IMR-90 (cell line): ENCODE results near the gene ARFGAP3. TPM values are rescaled to one million over a fixed set of nuclear protein-coding genes. Genes with fewer than 3 reads are reported as not detected.

Experiments
- ATAC-seq: fragments of 200-7000 bp; cut with Tn5 transposase; 2 replicates; pipeline ENCODE4 v1.9.1; 2020; ENCODE audit warnings: low read depth, mild to moderate bottlenecking, moderate library complexity
- BruUV-seq: library from RNA; stranded (reverse); fragments of 400-500 nt; replicated peaks from 2 replicates; lab custom pipeline; 2021; lab: Mats Ljungman, UMichigan
- CTCF ChIA-PET: fragments of 300-600 bp; formaldehyde crosslinking; extraction: SDS; loops from one replicate; lab custom pipeline; 2021; ENCODE audit warnings: antibody characterized with exemption; lab: Yijun Ruan, JAX
- POLR2A ChIA-PET: fragments of 300-600 bp; sonication (Branson Sonifier 250); formaldehyde crosslinking; loops from one replicate; lab custom pipeline; 2022; ENCODE audit warnings: antibody characterized with exemption; ENCODE audit not compliant: unreplicated experiment; lab: Charles Lee
- DNase-seq: peaks from one replicate; pipeline ENCODE4 v3.0.0; 2013
- H2AFZ ChIP-seq: replicated peaks from 2 replicates; pipeline ENCODE3; 2013; ENCODE audit warnings: low read length, mild to moderate bottlenecking; ENCODE audit not compliant: poor library complexity
- H2AK5ac ChIP-seq: 2 replicates; pipeline ENCODE4 v1.6.1; 2013; ENCODE audit warnings: low read depth, low read length, inconsistent platforms
- H2AK9ac ChIP-seq: replicated peaks from 2 replicates; pipeline ENCODE3; 2013; ENCODE audit warnings: mild to moderate bottlenecking, low read depth, low read length, moderate library complexity; ENCODE audit not compliant: poor library complexity
- H2BK120ac ChIP-seq: 2 replicates; pipeline ENCODE4 v1.6.1; 2013; ENCODE audit warnings: low read depth, low read length, inconsistent platforms
- H2BK15ac ChIP-seq: 3 replicates; pipeline ENCODE4 v1.6.1; 2013; ENCODE audit warnings: low read depth, low read length, inconsistent platforms
- H2BK20ac ChIP-seq: 2 replicates; pipeline ENCODE4 v1.6.1; 2013; ENCODE audit warnings: low read depth, mild to moderate bottlenecking, inconsistent platforms, low read length, moderate library complexity
- H2BK5ac ChIP-seq: 2 replicates; pipeline ENCODE4 v1.6.1; 2013; ENCODE audit warnings: mild to moderate bottlenecking, low read depth, low read length, inconsistent platforms; ENCODE audit not compliant: poor library complexity, severe bottlenecking
- H3K14ac ChIP-seq: replicated peaks from 2 replicates; pipeline ENCODE4 v1.6.1; 2013; ENCODE audit warnings: low read depth, low read length, inconsistent platforms
- H3K18ac ChIP-seq: 2 replicates; pipeline ENCODE4 v1.6.1; 2013; ENCODE audit warnings: low read depth, low read length, control low read depth
- H3K23ac ChIP-seq: 2 replicates; pipeline ENCODE4 v1.6.1; 2013; ENCODE audit warnings: low read depth, low read length, inconsistent platforms
- H3K27ac ChIP-seq: 2 replicates; pipeline ENCODE4 v1.5.1; 2013; ENCODE audit warnings: mild to moderate bottlenecking, control low read depth, low read length; ENCODE audit not compliant: insufficient read depth
- H3K27me3 ChIP-seq: 2 replicates; pipeline ENCODE4 v1.6.1; 2013; ENCODE audit warnings: low read length; ENCODE audit not compliant: control insufficient read depth, insufficient read depth
- H3K36me3 ChIP-seq: 2 replicates; pipeline ENCODE4 v1.6.1; 2013; ENCODE audit warnings: low read length, mixed read lengths; ENCODE audit not compliant: control insufficient read depth, insufficient read depth
- H3K4ac ChIP-seq: 2 replicates; pipeline ENCODE4 v1.6.1; 2013; ENCODE audit warnings: low read depth, low read length, inconsistent platforms
- H3K4me1 ChIP-seq: 2 replicates; pipeline ENCODE4 v1.6.1; 2013; ENCODE audit warnings: low read length, mixed read lengths; ENCODE audit not compliant: control insufficient read depth, insufficient read depth
- H3K4me2 ChIP-seq: 2 replicates; pipeline ENCODE4 v1.6.1; 2013; ENCODE audit warnings: low read depth, mild to moderate bottlenecking, control low read depth, low read length, moderate library complexity
- H3K4me3 ChIP-seq: 2 replicates; pipeline ENCODE4 v1.5.1; 2013; ENCODE audit warnings: low read depth, mild to moderate bottlenecking, control low read depth, low read length, moderate library complexity; ENCODE audit not compliant: insufficient read depth
- H3K56ac ChIP-seq: 2 replicates; pipeline ENCODE4 v1.6.1; 2013; ENCODE audit warnings: low read length, inconsistent platforms; ENCODE audit not compliant: insufficient read depth; ENCODE audit errors: extremely low read depth
- H3K79me1 ChIP-seq, 2 experiments: 2 replicates each; pipeline ENCODE4 v1.6.1; 2013; ENCODE audit warnings: low read length in 2 of 2, inconsistent platforms in 1 of 2, low read depth in 1 of 2
- H3K9ac ChIP-seq: 2 replicates; pipeline ENCODE4 v1.6.1; 2013; ENCODE audit warnings: low read depth, low read length, control low read depth
- H3K9me1 ChIP-seq: 2 replicates; pipeline ENCODE4 v1.6.1; 2013; ENCODE audit warnings: low read length, inconsistent platforms; ENCODE audit not compliant: insufficient read depth
- H3K9me3 ChIP-seq: 2 replicates; pipeline ENCODE4 v1.6.1; 2013; ENCODE audit warnings: low read length; ENCODE audit not compliant: control insufficient read depth, insufficient read depth
- H4K20me1 ChIP-seq: 2 replicates; pipeline ENCODE4 v1.6.1; 2013; ENCODE audit warnings: low read length, inconsistent platforms; ENCODE audit not compliant: insufficient read depth
- H4K5ac ChIP-seq: 2 replicates; pipeline ENCODE4 v1.6.1; 2013; ENCODE audit warnings: mild to moderate bottlenecking, low read depth, low read length, control low read depth
- H4K8ac ChIP-seq, 2 experiments: 2 replicates each; pipeline ENCODE4 v1.6.1; 2013; ENCODE audit warnings: low read depth in 2 of 2, low read length in 2 of 2, control low read depth in 1 of 2, inconsistent platforms in 1 of 2
- H4K91ac ChIP-seq: 2 replicates; pipeline ENCODE4 v1.6.1; 2013; ENCODE audit warnings: low read depth, low read length, inconsistent platforms; ENCODE audit not compliant: insufficient read depth
- CEBPB ChIP-seq: IDR thresholded peaks from 2 replicates; pipeline ENCODE4 v1.6.1; 2012; ENCODE audit warnings: low read depth, low read length, improper control_type of control experiment
- CHD1 ChIP-seq: IDR thresholded peaks from 2 replicates; pipeline ENCODE4 v1.6.1; 2012; ENCODE audit warnings: low read depth, low read length, improper control_type of control experiment
- CTCF ChIP-seq: conservative IDR thresholded peaks from 2 replicates; pipeline ENCODE4 v1.5.1; 2012; ENCODE audit warnings: mild to moderate bottlenecking, low read depth, low read length, improper control_type of control experiment
- MAFK ChIP-seq: IDR thresholded peaks from 2 replicates; pipeline ENCODE4 v1.6.1; 2012; ENCODE audit warnings: low read depth, low read length, improper control_type of control experiment
- MAZ ChIP-seq: IDR thresholded peaks from 2 replicates; pipeline ENCODE4 v1.6.1; 2012; ENCODE audit warnings: low read depth, mild to moderate bottlenecking, low read length, improper control_type of control experiment, moderate library complexity, borderline replicate concordance
- MXI1 ChIP-seq: IDR thresholded peaks from 2 replicates; pipeline ENCODE4 v1.6.1; 2012; ENCODE audit warnings: low read depth, mild to moderate bottlenecking, low read length, moderate library complexity, borderline replicate concordance
- NFE2L2 ChIP-seq: fragments of 150-350 bp; IDR thresholded peaks from 2 replicates; pipeline ENCODE4 v1.6.1; 2016; ENCODE audit warnings: low read depth, mild to moderate bottlenecking, low read length
- RAD21 ChIP-seq: IDR thresholded peaks from 2 replicates; pipeline ENCODE4 v1.6.1; 2012; ENCODE audit warnings: low read length, improper control_type of control experiment
- RFX5 ChIP-seq: IDR thresholded peaks from 2 replicates; pipeline ENCODE4 v1.8.0; 2012; ENCODE audit warnings: low read depth, mild to moderate bottlenecking, low read length, moderate library complexity
- USF2 ChIP-seq: fragments of 150-350 bp; IDR thresholded peaks from 2 replicates; pipeline ENCODE4 v1.6.1; 2017; ENCODE audit warnings: mild to moderate bottlenecking, antibody characterized with exemption, low read length, low read depth
- WGBS, 2 experiments: methylation state at CpG; one replicate each; pipeline versions ENCODE4 v1.1.5 to v1.1.7; 2013; ENCODE audit warnings: missing lambda C conversion rate in 2 of 2; ENCODE audit not compliant: insufficient read length in 1 of 2; ENCODE audit errors: extremely low coverage in 2 of 2; 5-methylcytosine and 5-hydroxymethylcytosine counted together
- dilution Hi-C: fragments of 300-500 bp; cut with HindIII; formaldehyde crosslinking; loops from one replicate; pipeline ENCODE4 v1.14.3; 2018; ENCODE audit warnings: low sequenced_read_pairs; ENCODE audit not compliant: unreplicated experiment
- in situ Hi-C: fragments of 300-500 bp; cut with MboI; formaldehyde crosslinking; loops from 3 replicates; pipeline ENCODE4 v1.14.3; 2019; ENCODE audit warnings: low sequenced_read_pairs, inconsistent platforms, mixed read lengths
- intact Hi-C: fragments of 100-400 bp; cut with micrococcal nuclease; formaldehyde crosslinking; loops from 2 replicates; pipeline ENCODE4 v1.10.0; 2022
- polyA plus RNA-seq, 3 experiments: library from polyadenylated mRNA; depleted of rRNA; stranded (reverse); fragments of >200 nt; gene quantifications; 2 replicates each; pipeline ENCODE4 v1.2.3, GENCODE V29; 2012; ENCODE audit warnings: low replicate concordance in 1 of 3
- total RNA-seq: library from RNA; depleted of rRNA; stranded (reverse); fragments of >200 nt; gene quantifications from 2 replicates; pipeline ENCODE4 v1.2.3, GENCODE V29; 2012
- TF ChIP-seq, protein P1 (sequence below): fragments of 150-350 bp; IDR thresholded peaks from 2 replicates; pipeline ENCODE4 v1.6.1; 2016; ENCODE audit warnings: low read depth, mild to moderate bottlenecking, low read length, moderate library complexity, borderline replicate concordance

ARFGAP3 gene
- total and polyA plus RNA-seq, 2 of the 4 experiments (the other 2 are of a cell fraction), result 50.0 to 70.1 TPM

GRCh38 chr22:42752230-42752746, 104.8 kb downstream of the ARFGAP3 start:
- BruUV-seq, result no TSS peak
- Histone ChIP-seq H2AFZ (peak overlapping the region; percentile 1), H3K79me1 (peaks cover 0 to 6% of the 10 kb centered on the region in 2 experiments; a peak in 1 of 4 replicates), H4K8ac (peak overlapping the region; percentile 40 to 50; a peak in 1 of 4 replicates), H3K56ac (no peak overlapping the region), H3K18ac (peak overlapping the region; percentile 16; the same call in 1 of the 2 replicates), H3K23ac (no peak overlapping the region), H2BK5ac (peak overlapping the region; percentile 8), H3K36me3 (no peaks in the 10 kb centered on the region), H3K4me2 (no peak overlapping the region), H4K5ac (peak overlapping the region; percentile 22; the same call in 1 of the 2 replicates), H2BK15ac (peak overlapping the region; percentile 81; the same call in 2 of the 3 replicates), H3K9me1 (peaks cover 12% of the 10 kb centered on the region), H3K14ac (no peak overlapping the region; the same call in 1 of the 2 replicates), H3K27me3 (no peaks in the 10 kb centered on the region), H3K4me1 (peaks cover 28% of the 10 kb centered on the region), H2BK120ac (peak overlapping the region; percentile 69), H2AK5ac (peak overlapping the region; percentile 88), H3K27ac (0 out of 2 replicates have a peak overlapping the region, but pooled peaks have one; percentile 0), H4K20me1 (no peaks in the 10 kb centered on the region), H3K4me3 (no peak overlapping the region), H2BK20ac (peak overlapping the region; percentile 27), H3K9ac (no peak overlapping the region), H4K91ac (peak overlapping the region; percentile 85), H3K9me3 (no peaks in the 10 kb centered on the region), H2AK9ac (peak overlapping the region; percentile 76), H3K4ac (peak overlapping the region; percentile 75)
- intact Hi-C loops (no loop called here), in situ Hi-C loops (no loop called here), dilution Hi-C loops (no loop called here)
- CTCF ChIA-PET, result no interaction called here
- POLR2A ChIA-PET, result no interaction called here
- TF ChIP-seq, protein P1, sequence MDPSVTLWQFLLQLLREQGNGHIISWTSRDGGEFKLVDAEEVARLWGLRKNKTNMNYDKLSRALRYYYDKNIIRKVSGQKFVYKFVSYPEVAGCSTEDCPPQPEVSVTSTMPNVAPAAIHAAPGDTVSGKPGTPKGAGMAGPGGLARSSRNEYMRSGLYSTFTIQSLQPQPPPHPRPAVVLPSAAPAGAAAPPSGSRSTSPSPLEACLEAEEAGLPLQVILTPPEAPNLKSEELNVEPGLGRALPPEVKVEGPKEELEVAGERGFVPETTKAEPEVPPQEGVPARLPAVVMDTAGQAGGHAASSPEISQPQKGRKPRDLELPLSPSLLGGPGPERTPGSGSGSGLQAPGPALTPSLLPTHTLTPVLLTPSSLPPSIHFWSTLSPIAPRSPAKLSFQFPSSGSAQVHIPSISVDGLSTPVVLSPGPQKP, result no peak
- TF ChIP-seq CEBPB (no peak), CHD1 (no peak), NFE2L2 (no peak), RAD21 (no peak), CTCF (no peak), MXI1 (no peak), RFX5 (no peak), MAFK (no peak), USF2 (no peak), MAZ (no peak)
- 55% methylated on average over 7 of the region's 12 CpGs; no CpG with 5 or more reads in 1 of the 2 experiments for WGBS, 2 experiments
- ATAC-seq, result no peak
- DNase-seq, result no peak
